GM23248 (cell line): Measurements from ENCODE around the gene UBTD2.

Source experiments
- EZH2 ChIP-seq: fragments of 200-600 bp; sonication (generic); IDR thresholded peaks from 2 replicates; pipeline ENCODE4 v1.6.1; 2018; ENCODE audit warnings: antibody characterized with exemption, mild to moderate bottlenecking; ENCODE audit not compliant: insufficient read depth, poor library complexity, severe bottlenecking
- EZH2phosphoT487 ChIP-seq: fragments of 200-600 bp; sonication (generic); IDR thresholded peaks from 2 replicates; pipeline ENCODE4 v1.6.1; 2018; ENCODE audit warnings: antibody characterized with exemption, moderate library complexity, mild to moderate bottlenecking, low read depth; ENCODE audit not compliant: insufficient read depth

DNA sequence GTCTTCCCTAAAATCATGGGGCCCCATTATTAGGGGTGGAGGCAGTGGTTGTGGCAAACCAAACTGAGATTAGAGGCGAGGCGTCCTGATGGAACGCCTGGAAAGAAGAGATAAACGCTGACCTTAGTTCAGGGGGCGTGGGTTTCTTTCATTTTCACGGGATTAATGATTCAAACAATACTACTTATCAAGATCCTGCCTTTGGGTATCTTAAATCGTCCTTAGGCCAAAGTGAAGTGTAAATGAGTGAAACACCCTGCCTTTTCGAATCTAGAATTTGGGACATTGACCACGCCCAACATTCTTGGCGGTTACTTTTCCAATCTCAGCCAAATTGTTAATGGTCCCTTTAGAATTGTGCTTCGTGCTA is 1.0 kb upstream of the UBTD2 start:
- TF ChIP-seq EZH2phosphoT487 (no peak), EZH2 (no peak)
